HCT116 (cell line): ENCODE data around the gene NFIB.

Experiments
- CEBPB ChIP-seq: IDR thresholded peaks from 2 replicates; pipeline ENCODE4 v1.6.1; 2012; ENCODE audit warnings: low read depth
- EGR1 ChIP-seq: IDR thresholded peaks from 2 replicates; pipeline ENCODE4 v1.6.1; 2012; ENCODE audit warnings: low read depth
- EZH2 ChIP-seq: fragments of 200-600 bp; sonication (generic); IDR thresholded peaks from 2 replicates; pipeline ENCODE4 v1.6.1; 2017; ENCODE audit warnings: antibody characterized with exemption, mixed run types
- EZH2phosphoT487 ChIP-seq: fragments of 200-600 bp; IDR thresholded peaks from 2 replicates; pipeline ENCODE4 v1.6.1; 2018; ENCODE audit warnings: antibody characterized with exemption, borderline replicate concordance
- FOSL1 ChIP-seq: IDR thresholded peaks from 2 replicates; pipeline ENCODE4 v1.6.1; 2012; ENCODE audit warnings: low read depth
- JUND ChIP-seq: IDR thresholded peaks from 2 replicates; pipeline ENCODE4 v1.6.1; 2012
- POLR2A ChIP-seq: IDR thresholded peaks from 2 replicates; pipeline ENCODE4 v1.7.0; 2011; ENCODE audit warnings: borderline replicate concordance; ENCODE audit not compliant: insufficient read depth, insufficient read length; ENCODE audit errors: extremely low read depth
- POLR2AphosphoS5 ChIP-seq: IDR thresholded peaks from 2 replicates; pipeline ENCODE4 v1.6.1; 2011; ENCODE audit warnings: mild to moderate bottlenecking, low read depth, low read length, moderate library complexity
- SP1 ChIP-seq: IDR thresholded peaks from 2 replicates; pipeline ENCODE4 v1.6.1; 2012; ENCODE audit warnings: low read depth
- TF ChIP-seq, protein P1 (sequence below), 3 experiments: fragments of 200-600 bp in 1 of 3; sonication (generic) in 1 of 3; IDR thresholded peaks in 2 of 3; conservative IDR thresholded peaks in 1 of 3; 2 replicates each; pipeline ENCODE4 v1.5.1; 2012 to 2017; ENCODE audit warnings: low read depth in 2 of 3, low read length in 2 of 3, antibody characterized with exemption in 1 of 3, borderline replicate concordance in 1 of 3, control low read depth in 1 of 3, mild to moderate bottlenecking in 1 of 3, mixed read lengths in 1 of 3, mixed run types in 1 of 3, moderate library complexity in 1 of 3; ENCODE audit not compliant: insufficient read depth in 1 of 3
- TF ChIP-seq, protein P2 (sequence below): IDR thresholded peaks from 2 replicates; pipeline ENCODE4 v1.6.1; 2012
- TF ChIP-seq, protein P3 (sequence below): IDR thresholded peaks from 2 replicates; pipeline ENCODE4 v1.6.1; 2012; ENCODE audit warnings: low read depth

DNA sequence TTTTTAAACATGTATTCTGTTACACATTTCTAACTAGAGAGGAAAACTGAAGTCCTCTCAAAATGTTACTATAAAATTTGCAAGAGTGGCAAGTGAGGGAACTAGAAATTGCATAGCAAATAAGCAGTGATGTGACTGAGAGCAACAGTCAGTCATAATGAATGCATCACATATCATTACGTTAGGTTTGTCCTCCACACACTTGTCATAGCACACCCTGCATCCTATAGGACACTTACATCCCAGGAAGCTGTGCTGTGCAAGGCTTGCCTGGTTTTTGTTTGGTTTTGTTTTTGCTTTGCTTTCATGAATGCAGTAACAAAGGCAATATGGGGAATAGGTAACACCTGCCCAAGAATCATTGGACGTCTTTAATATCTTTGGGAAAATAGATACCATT lies 10.8 kb downstream of the NFIB start:
- TF ChIP-seq, protein P1, sequence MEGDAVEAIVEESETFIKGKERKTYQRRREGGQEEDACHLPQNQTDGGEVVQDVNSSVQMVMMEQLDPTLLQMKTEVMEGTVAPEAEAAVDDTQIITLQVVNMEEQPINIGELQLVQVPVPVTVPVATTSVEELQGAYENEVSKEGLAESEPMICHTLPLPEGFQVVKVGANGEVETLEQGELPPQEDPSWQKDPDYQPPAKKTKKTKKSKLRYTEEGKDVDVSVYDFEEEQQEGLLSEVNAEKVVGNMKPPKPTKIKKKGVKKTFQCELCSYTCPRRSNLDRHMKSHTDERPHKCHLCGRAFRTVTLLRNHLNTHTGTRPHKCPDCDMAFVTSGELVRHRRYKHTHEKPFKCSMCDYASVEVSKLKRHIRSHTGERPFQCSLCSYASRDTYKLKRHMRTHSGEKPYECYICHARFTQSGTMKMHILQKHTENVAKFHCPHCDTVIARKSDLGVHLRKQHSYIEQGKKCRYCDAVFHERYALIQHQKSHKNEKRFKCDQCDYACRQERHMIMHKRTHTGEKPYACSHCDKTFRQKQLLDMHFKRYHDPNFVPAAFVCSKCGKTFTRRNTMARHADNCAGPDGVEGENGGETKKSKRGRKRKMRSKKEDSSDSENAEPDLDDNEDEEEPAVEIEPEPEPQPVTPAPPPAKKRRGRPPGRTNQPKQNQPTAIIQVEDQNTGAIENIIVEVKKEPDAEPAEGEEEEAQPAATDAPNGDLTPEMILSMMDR (IDR thresholded peaks at IDR 0.05 in 2 of 3, conservative IDR thresholded peaks at IDR 0.05 in 1 of 3; ENCODE audit: borderline replicate concordance in 1 of 3, insufficient read depth in 1 of 3, low read depth in 2 of 3, low read length in 2 of 3) = no peak
- TF ChIP-seq POLR2AphosphoS5 = no peak
- no peak for TF ChIP-seq JUND
- TF ChIP-seq POLR2A = no peak
- no peak for TF ChIP-seq SP1
- TF ChIP-seq FOSL1 = no peak
- TF ChIP-seq EGR1 = no peak
- no peak for TF ChIP-seq EZH2phosphoT487
- TF ChIP-seq, protein P2, sequence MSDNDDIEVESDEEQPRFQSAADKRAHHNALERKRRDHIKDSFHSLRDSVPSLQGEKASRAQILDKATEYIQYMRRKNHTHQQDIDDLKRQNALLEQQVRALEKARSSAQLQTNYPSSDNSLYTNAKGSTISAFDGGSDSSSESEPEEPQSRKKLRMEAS = no peak
- TF ChIP-seq, protein P3, sequence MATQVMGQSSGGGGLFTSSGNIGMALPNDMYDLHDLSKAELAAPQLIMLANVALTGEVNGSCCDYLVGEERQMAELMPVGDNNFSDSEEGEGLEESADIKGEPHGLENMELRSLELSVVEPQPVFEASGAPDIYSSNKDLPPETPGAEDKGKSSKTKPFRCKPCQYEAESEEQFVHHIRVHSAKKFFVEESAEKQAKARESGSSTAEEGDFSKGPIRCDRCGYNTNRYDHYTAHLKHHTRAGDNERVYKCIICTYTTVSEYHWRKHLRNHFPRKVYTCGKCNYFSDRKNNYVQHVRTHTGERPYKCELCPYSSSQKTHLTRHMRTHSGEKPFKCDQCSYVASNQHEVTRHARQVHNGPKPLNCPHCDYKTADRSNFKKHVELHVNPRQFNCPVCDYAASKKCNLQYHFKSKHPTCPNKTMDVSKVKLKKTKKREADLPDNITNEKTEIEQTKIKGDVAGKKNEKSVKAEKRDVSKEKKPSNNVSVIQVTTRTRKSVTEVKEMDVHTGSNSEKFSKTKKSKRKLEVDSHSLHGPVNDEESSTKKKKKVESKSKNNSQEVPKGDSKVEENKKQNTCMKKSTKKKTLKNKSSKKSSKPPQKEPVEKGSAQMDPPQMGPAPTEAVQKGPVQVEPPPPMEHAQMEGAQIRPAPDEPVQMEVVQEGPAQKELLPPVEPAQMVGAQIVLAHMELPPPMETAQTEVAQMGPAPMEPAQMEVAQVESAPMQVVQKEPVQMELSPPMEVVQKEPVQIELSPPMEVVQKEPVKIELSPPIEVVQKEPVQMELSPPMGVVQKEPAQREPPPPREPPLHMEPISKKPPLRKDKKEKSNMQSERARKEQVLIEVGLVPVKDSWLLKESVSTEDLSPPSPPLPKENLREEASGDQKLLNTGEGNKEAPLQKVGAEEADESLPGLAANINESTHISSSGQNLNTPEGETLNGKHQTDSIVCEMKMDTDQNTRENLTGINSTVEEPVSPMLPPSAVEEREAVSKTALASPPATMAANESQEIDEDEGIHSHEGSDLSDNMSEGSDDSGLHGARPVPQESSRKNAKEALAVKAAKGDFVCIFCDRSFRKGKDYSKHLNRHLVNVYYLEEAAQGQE = no peak
- TF ChIP-seq CEBPB = no peak
- TF ChIP-seq EZH2 = no peak
